ENCODE results near the gene FOXP1. TPM values are rescaled to one million over a fixed set of nuclear protein-coding genes. Genes with fewer than 3 reads are reported as not detected.

The FOXP1 gene
- total RNA-seq, 2 donors from 2014 or later = 59.7 to 65.4 TPM

- Mint-ChIP-seq H3K27me3 (no peaks in the 10 kb centered on the region), H3K36me3 (peaks cover 17% of the 10 kb centered on the region), H3K4me1 (ENCODE audit: low read depth in 2 of 2) (peaks cover 62 to 68% of the 10 kb centered on the region in 2 donors), H3K27ac (peak overlapping the region in 1 of 2 donors; percentile 47), H3K4me3 (no peak overlapping the region), H3K9me3 (no peaks in the 10 kb centered on the region)
- no peak for ATAC-seq
- no peak for DNase-seq (ENCODE audit: low spot score)
These were observed 475.6 kb downstream of the FOXP1 start for GRCh38 chr3:71107926-71108325.

GRCh38 chr3:71104976-71105375 lies 478.6 kb downstream of the FOXP1 start:
- ATAC-seq (no peak), DNase-seq (ENCODE audit: low spot score) (no peak)
- H3K4me3 Mint-ChIP-seq = no peak overlapping the region
- H3K4me1 Mint-ChIP-seq (ENCODE audit: low read depth in 2 of 2) = peaks cover 61 to 70% of the 10 kb centered on the region in 2 donors
- peaks cover 5% of the 10 kb centered on the region for H3K36me3 Mint-ChIP-seq
- H3K9me3 Mint-ChIP-seq = no peaks in the 10 kb centered on the region
- H3K27ac Mint-ChIP-seq = peak overlapping the region in 1 of 2 donors; percentile 64
- H3K27me3 Mint-ChIP-seq = no peaks in the 10 kb centered on the region

- Mint-ChIP-seq H3K27ac (peak overlapping the region in 1 of 2 donors; percentile 66), H3K4me1 (ENCODE audit: low read depth in 2 of 2) (peaks cover 61 to 70% of the 10 kb centered on the region in 2 donors), H3K27me3 (no peaks in the 10 kb centered on the region), H3K4me3 (no peak overlapping the region), H3K36me3 (peaks cover 5% of the 10 kb centered on the region), H3K9me3 (no peaks in the 10 kb centered on the region)
- ATAC-seq = no peak
- no peak for DNase-seq (ENCODE audit: low spot score)
These were observed 479.0 kb downstream of the FOXP1 start for GRCh38 chr3:71104556-71104955.

- ATAC-seq (no peak), DNase-seq (ENCODE audit: low spot score) (no peak)
- H3K4me3 Mint-ChIP-seq = no peak overlapping the region
- H3K27ac Mint-ChIP-seq = peak overlapping the region in 1 of 2 donors; percentile 66
- H3K27me3 Mint-ChIP-seq = no peaks in the 10 kb centered on the region
- H3K4me1 Mint-ChIP-seq (ENCODE audit: low read depth in 2 of 2) = peaks cover 60 to 67% of the 10 kb centered on the region in 2 donors
- no peaks in the 10 kb centered on the region for H3K9me3 Mint-ChIP-seq
- peaks cover 3% of the 10 kb centered on the region for H3K36me3 Mint-ChIP-seq
These were observed 479.4 kb downstream of the FOXP1 start for GRCh38 chr3:71104121-71104541.

- DNase-seq (ENCODE audit: low spot score) (no peak), ATAC-seq (no peak)
- Mint-ChIP-seq H3K4me1 (ENCODE audit: low read depth in 2 of 2) (peaks cover 59 to 66% of the 10 kb centered on the region in 2 donors), H3K36me3 (no peaks in the 10 kb centered on the region), H3K27ac (peak overlapping the region in 1 of 2 donors; percentile 66), H3K9me3 (no peaks in the 10 kb centered on the region), H3K4me3 (no peak overlapping the region), H3K27me3 (no peaks in the 10 kb centered on the region)
These were observed 480.1 kb downstream of the FOXP1 start for GRCh38 chr3:71103430-71103921.

- H3K4me3 Mint-ChIP-seq = no peak overlapping the region
- peaks cover 60 to 71% of the 10 kb centered on the region in 2 donors for H3K4me1 Mint-ChIP-seq (ENCODE audit: low read depth in 2 of 2)
- H3K36me3 Mint-ChIP-seq = no peaks in the 10 kb centered on the region
- H3K27me3 Mint-ChIP-seq = no peaks in the 10 kb centered on the region
- H3K27ac Mint-ChIP-seq = peak overlapping the region in 1 of 2 donors; percentile 54
- DNase-seq (ENCODE audit: low spot score) (no peak), ATAC-seq (no peak)
- H3K9me3 Mint-ChIP-seq = no peaks in the 10 kb centered on the region
These were observed 481.2 kb downstream of the FOXP1 start for GRCh38 chr3:71102111-71102983.

- H3K4me1 Mint-ChIP-seq (ENCODE audit: low read depth in 2 of 2) = peaks cover 62 to 72% of the 10 kb centered on the region in 2 donors
- no peak overlapping the region for H3K4me3 Mint-ChIP-seq
- H3K27ac Mint-ChIP-seq = peak overlapping the region in 1 of 2 donors; percentile 54
These were observed 481.9 kb downstream of the FOXP1 start for GRCh38 chr3:71101626-71102025.

GRCh38 chr3:71101014-71101413 lies 482.5 kb downstream of the FOXP1 start:
- no peaks in the 10 kb centered on the region for H3K9me3 Mint-ChIP-seq
- H3K4me1 Mint-ChIP-seq (ENCODE audit: low read depth in 2 of 2) = peaks cover 65 to 73% of the 10 kb centered on the region in 2 donors
- H3K4me3 Mint-ChIP-seq = peak overlapping the region; percentile 2
- H3K36me3 Mint-ChIP-seq = no peaks in the 10 kb centered on the region
- H3K27ac Mint-ChIP-seq = peak overlapping the region in 1 of 2 donors; percentile 54
- DNase-seq (ENCODE audit: low spot score) (no peak), ATAC-seq (no peak)
- H3K27me3 Mint-ChIP-seq = no peaks in the 10 kb centered on the region

More at GRCh38 chr3:71101626-71102025, 481.9 kb downstream of the FOXP1 start:
- Mint-ChIP-seq H3K9me3 (no peaks in the 10 kb centered on the region), H3K27me3 (no peaks in the 10 kb centered on the region), H3K36me3 (no peaks in the 10 kb centered on the region)
- no peak for ATAC-seq
- no peak for DNase-seq (ENCODE audit: low spot score)

GRCh38 chr3:71099997-71100719 lies 483.4 kb downstream of the FOXP1 start:
- no peak for DNase-seq (ENCODE audit: low spot score)
- H3K9me3 Mint-ChIP-seq = no peaks in the 10 kb centered on the region
- ATAC-seq = peak in 1 of 2 donors; percentile 50
- peaks cover 63 to 72% of the 10 kb centered on the region in 2 donors for H3K4me1 Mint-ChIP-seq (ENCODE audit: low read depth in 2 of 2)
- no peak overlapping the region for H3K4me3 Mint-ChIP-seq
- H3K27me3 Mint-ChIP-seq = no peaks in the 10 kb centered on the region
- no peaks in the 10 kb centered on the region for H3K36me3 Mint-ChIP-seq
- H3K27ac Mint-ChIP-seq = peak overlapping the region in 1 of 2 donors; percentile 54

GRCh38 chr3:71097557-71097956 lies 486.0 kb downstream of the FOXP1 start:
- Mint-ChIP-seq H3K9me3 (no peaks in the 10 kb centered on the region), H3K27ac (peak overlapping the region in 1 of 2 donors; percentile 49), H3K4me3 (no peak overlapping the region), H3K27me3 (no peaks in the 10 kb centered on the region), H3K36me3 (no peaks in the 10 kb centered on the region), H3K4me1 (ENCODE audit: low read depth in 2 of 2) (peaks cover 54 to 60% of the 10 kb centered on the region in 2 donors)
- DNase-seq (ENCODE audit: low spot score) (no peak), ATAC-seq (no peak)

- Mint-ChIP-seq H3K36me3 (no peaks in the 10 kb centered on the region), H3K27ac (peak overlapping the region in 1 of 2 donors; percentile 49), H3K9me3 (no peaks in the 10 kb centered on the region), H3K4me1 (ENCODE audit: low read depth in 2 of 2) (peaks cover 42 to 45% of the 10 kb centered on the region in 2 donors), H3K27me3 (no peaks in the 10 kb centered on the region), H3K4me3 (no peak overlapping the region)
- DNase-seq (ENCODE audit: low spot score) = no peak
- no peak for ATAC-seq
These were observed 487.8 kb downstream of the FOXP1 start for GRCh38 chr3:71095511-71096291.

- H3K4me3 Mint-ChIP-seq = no peak overlapping the region
- H3K36me3 Mint-ChIP-seq = no peaks in the 10 kb centered on the region
- H3K27me3 Mint-ChIP-seq = no peaks in the 10 kb centered on the region
- H3K27ac Mint-ChIP-seq = peak overlapping the region; percentile 27 to 49
- H3K4me1 Mint-ChIP-seq (ENCODE audit: low read depth in 2 of 2) = peaks cover 39 to 45% of the 10 kb centered on the region in 2 donors
- H3K9me3 Mint-ChIP-seq = no peaks in the 10 kb centered on the region
- no peak for ATAC-seq
- DNase-seq (ENCODE audit: low spot score) = no peak
These were observed 488.8 kb downstream of the FOXP1 start for GRCh38 chr3:71094658-71095209.

GRCh38 chr3:71092665-71093064 lies 490.9 kb downstream of the FOXP1 start:
- Mint-ChIP-seq H3K4me3 (no peak overlapping the region), H3K27me3 (no peaks in the 10 kb centered on the region), H3K9me3 (no peaks in the 10 kb centered on the region), H3K27ac (peak overlapping the region in 1 of 2 donors; percentile 69), H3K36me3 (no peaks in the 10 kb centered on the region), H3K4me1 (ENCODE audit: low read depth in 2 of 2) (peaks cover 49 to 55% of the 10 kb centered on the region in 2 donors)
- no peak for DNase-seq (ENCODE audit: low spot score)
- no peak for ATAC-seq

All from natural killer cell treated with Interleukin-12 subunit alpha and Interleukin-12 subunit beta and Interleukin-15 and Interleukin-18, amount 100 ng/mL, for 72 hours (primary cell).